GM21515 (cell line): Measurements from ENCODE around the gene EML4.
"Not testable (repeated sequence)": the region's sequence is repeated elsewhere in the genome, so short reads cannot be mapped to it uniquely, and the experiment has no call there.

Source experiments
- ATAC-seq: cut with Tn5 transposase; IDR thresholded peaks from one replicate; pipeline ENCODE4 v1.9.1; 2021; ENCODE audit not compliant: unreplicated experiment

Gene EML4

GRCh38 chr2:42372474-42373200 lies 203.5 kb downstream of the EML4 start:
- ATAC-seq: no peak

GRCh38 chr2:42376758-42377157 lies 207.6 kb downstream of the EML4 start:
- no peak for ATAC-seq

GRCh38 chr2:42378415-42378814 lies 209.3 kb downstream of the EML4 start:
- ATAC-seq: no peak

GRCh38 chr2:42380026-42380425 lies 210.9 kb downstream of the EML4 start:
- ATAC-seq: not testable (repeated sequence)

- ATAC-seq: no peak
Measured at GRCh38 chr2:42382144-42382543, 213.0 kb downstream of the EML4 start.
